Stimulated activated effector memory CD8-positive, alpha-beta T cell treated with anti-CD3 and anti-CD28 coated beads, Interleukin-12 subunit alpha, Interleukin-12 subunit beta, amount 100 ng/mL, for 72 hours (primary cell): ENCODE measurements around the gene SLC35A3.
"Not testable (repeated sequence)": the region's sequence is repeated elsewhere in the genome, so short reads cannot be mapped to it uniquely, and the experiment has no call there.

Source experiments
- ATAC-seq: fragments of 150-1000 bp; cut with Tn5 transposase; 2 replicates; pipeline ENCODE4 v1.10.0; 2021
- DNase-seq, 2 donors: peaks; one replicate each; pipeline ENCODE4 v3.0.0; 2021 to 2022; ENCODE audit warnings: low spot score in 2 of 2
- H3K27ac Mint-ChIP-seq: one replicate; pipeline ENCODE4 v1.8.0; 2022; ENCODE audit warnings: mild to moderate bottlenecking, mixed read lengths
- H3K36me3 Mint-ChIP-seq: one replicate; pipeline ENCODE4 v1.8.0; 2022; ENCODE audit warnings: mild to moderate bottlenecking, mixed read lengths
- H3K4me1 Mint-ChIP-seq: one replicate; pipeline ENCODE4 v1.8.0; 2022; ENCODE audit warnings: mixed read lengths
- H3K4me3 Mint-ChIP-seq: one replicate; pipeline ENCODE4 v1.8.0; 2022; ENCODE audit warnings: mild to moderate bottlenecking, mixed read lengths
- H3K9me3 Mint-ChIP-seq: one replicate; pipeline ENCODE4 v1.8.0; 2022; ENCODE audit warnings: mixed read lengths

The SLC35A3 gene

DNA sequence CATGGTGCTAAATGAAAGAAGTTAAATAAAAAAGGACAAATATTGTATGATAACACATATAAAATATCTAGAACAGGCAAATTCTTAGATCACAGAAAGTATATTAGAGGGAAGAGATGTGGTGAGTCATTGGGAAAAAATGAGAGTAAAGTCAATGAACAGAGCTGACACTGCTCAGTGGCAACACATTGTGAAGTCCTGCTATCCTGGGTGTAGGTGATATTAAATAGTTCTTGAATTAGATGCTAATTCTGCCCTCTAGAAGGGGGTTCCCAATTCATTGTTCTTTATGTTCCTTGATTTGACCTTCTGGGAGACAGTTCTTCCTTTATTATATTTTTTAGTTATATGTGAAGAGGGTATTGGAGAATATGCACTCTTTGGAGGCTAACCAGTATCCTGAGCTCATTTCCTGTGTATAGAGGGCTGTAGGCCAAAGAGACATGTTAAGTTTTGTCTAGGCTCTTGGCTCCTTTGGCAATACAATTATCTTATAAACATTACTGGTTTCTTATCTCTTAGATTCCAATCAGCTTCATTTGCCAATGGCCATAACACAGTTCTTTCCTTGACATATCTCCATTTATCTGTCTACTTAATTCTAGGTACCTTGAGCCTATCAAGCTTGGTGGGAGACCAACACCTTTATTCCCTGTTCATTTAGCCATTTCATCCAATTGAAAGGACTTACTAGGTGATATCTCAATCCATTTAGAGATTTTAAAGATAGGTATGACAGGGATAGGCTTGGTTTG, 6.6 kb upstream of the SLC35A3 start:
- no peak for DNase-seq
- H3K4me1 Mint-ChIP-seq: no peaks in the 10 kb centered on the region
- H3K4me3 Mint-ChIP-seq: no peak overlapping the region
- no peaks in the 10 kb centered on the region for H3K9me3 Mint-ChIP-seq
- no peak overlapping the region for H3K27ac Mint-ChIP-seq
- H3K36me3 Mint-ChIP-seq: no peaks in the 10 kb centered on the region
- ATAC-seq: no peak

DNA sequence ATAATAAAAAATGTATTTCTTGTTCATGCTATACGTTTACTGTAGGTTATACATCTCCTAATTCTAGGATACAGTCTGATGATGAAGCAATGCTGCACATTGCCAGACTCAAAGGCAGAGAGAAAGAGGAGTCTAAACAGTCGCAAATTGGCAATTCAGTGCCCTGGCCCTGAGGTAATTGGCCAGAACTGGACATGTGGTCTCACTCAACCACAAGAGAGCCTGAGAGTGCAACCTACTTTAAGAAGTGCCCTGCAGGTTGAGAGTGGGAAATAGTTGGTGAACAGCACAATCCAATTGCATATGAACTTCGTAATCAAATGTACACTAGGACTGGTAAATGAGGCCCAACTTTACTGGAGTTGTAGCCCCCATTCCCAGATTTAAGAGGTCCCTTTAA, 5.0 kb upstream of the SLC35A3 start:
- peaks cover 5% of the 10 kb centered on the region for H3K36me3 Mint-ChIP-seq
- no peaks in the 10 kb centered on the region for H3K9me3 Mint-ChIP-seq
- no peak overlapping the region for H3K27ac Mint-ChIP-seq
- H3K4me1 Mint-ChIP-seq: peaks cover 8% of the 10 kb centered on the region
- no peak overlapping the region for H3K4me3 Mint-ChIP-seq
- no peak for ATAC-seq
- no peak for DNase-seq

DNA sequence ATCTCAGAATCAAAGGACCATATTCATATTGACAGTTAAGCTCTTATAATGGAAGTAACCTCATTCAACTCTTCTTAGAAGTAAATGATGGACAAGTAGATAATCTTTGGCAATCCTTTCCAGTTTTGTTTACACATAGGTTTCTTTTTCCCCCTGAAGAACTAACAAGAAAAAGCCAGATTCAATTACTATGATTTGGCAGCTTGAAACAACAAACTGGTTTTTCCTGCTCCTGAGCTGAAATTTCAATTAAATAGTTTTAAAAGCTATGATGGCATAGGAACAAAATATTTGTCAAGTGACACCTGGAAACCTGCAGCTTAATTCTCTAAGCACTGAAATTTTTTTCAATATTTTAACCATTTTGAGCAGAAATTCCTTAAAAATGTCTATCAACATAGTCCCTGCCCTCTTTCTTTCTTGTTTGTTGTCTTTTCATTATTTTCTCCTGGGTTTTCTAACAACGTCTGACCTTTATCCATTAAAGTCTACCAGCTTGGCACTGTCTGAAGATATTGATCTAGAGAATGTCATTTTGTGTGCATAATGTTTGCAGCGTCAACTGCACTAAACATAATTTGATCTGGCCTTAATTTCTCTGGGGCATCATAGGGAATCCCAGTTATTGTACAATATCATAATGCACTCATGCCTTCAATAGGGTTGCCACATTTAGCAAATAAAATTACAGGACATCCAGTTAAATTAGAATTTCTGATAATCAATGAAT, 4.0 kb upstream of the SLC35A3 start:
- H3K27ac Mint-ChIP-seq: no peak overlapping the region
- DNase-seq (no peak), ATAC-seq (no peak)
- H3K4me1 Mint-ChIP-seq: peaks cover 17% of the 10 kb centered on the region
- H3K4me3 Mint-ChIP-seq: no peak overlapping the region
- peaks cover 12% of the 10 kb centered on the region for H3K36me3 Mint-ChIP-seq
- H3K9me3 Mint-ChIP-seq: no peaks in the 10 kb centered on the region

DNA sequence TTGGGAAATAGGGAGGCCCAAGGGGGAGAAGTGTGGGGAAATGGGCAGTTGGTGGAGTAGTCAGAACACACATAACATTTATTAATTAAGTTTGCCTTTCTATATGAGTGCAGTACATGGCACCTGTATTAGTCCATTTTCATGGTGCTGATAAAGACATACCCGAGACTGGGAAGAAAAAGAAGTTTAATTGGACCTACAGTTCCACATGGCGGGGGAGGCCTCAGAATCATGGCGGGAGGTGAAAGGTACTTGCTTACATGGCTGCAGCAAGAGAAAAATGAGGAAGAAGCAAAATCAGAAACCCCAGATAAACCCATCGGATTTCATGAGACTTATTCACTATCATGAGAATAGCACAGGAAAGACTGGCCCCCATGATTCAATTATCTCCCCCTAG, 1.6 kb upstream of the SLC35A3 start:
- no peaks in the 10 kb centered on the region for H3K9me3 Mint-ChIP-seq
- no peak overlapping the region for H3K27ac Mint-ChIP-seq
- H3K36me3 Mint-ChIP-seq: peaks cover 20% of the 10 kb centered on the region
- H3K4me1 Mint-ChIP-seq: peaks cover 26% of the 10 kb centered on the region
- peak overlapping the region; percentile 12 for H3K4me3 Mint-ChIP-seq
- no peak for ATAC-seq
- DNase-seq: no peak

DNA sequence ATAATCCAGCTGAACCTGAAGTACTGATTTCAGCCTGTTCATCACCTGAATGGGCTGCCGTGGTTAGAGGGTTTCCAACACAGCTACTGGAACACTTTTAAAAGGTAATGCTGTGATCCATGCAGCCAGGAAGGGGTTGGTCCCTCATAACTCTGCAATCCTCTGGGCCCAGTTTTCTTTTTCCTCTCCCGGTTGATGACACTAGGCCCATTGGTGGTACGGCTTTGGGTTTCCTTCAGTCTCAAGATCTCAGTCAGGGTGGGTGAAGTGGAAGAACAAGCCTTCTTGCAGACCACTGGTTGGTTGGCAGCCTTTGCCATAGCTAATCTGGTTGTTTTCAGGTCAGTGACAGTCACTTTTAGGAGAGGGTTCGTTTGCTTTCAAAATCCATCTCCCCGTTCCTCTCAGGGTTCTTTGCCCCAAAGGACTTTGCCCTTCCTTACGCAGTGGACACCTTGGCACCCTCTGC, 502 bp upstream of the SLC35A3 start:
- ATAC-seq: peak; percentile 29
- DNase-seq: no peak
- Mint-ChIP-seq H3K36me3 (peaks cover 20% of the 10 kb centered on the region), H3K9me3 (no peaks in the 10 kb centered on the region), H3K4me3 (peak overlapping the region; percentile 97), H3K27ac (peak overlapping the region; percentile 92), H3K4me1 (peaks cover 26% of the 10 kb centered on the region)

DNA sequence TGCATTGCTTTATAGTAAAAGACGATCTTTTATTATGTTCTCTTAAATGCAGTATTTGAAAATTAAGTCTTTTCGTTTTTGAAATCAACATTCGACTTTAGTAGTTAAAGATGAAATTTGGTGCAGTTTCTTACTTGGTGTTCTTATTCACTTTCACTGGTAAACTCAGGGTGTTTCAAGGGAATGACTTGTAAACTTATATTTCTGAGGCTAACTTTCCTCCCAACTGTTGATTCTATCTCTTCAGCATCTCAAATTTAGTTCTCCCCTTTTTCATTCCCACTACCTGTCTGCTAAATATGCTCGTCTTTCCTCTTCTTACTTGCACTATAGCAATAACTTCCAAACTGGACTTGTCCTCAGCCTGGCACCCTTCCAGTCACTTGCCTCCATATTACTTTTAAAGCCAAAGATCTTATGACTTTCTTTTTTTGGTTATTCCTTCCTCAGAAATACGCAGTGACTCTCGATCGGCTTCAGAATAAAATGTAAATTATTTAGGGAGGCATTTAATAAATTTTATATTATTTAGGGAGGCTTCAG, 988 bp downstream of the SLC35A3 start:
- no peaks in the 10 kb centered on the region for H3K9me3 Mint-ChIP-seq
- peak overlapping the region; percentile 97 for H3K4me3 Mint-ChIP-seq
- ATAC-seq (no peak), DNase-seq (no peak)
- H3K4me1 Mint-ChIP-seq: peaks cover 26% of the 10 kb centered on the region
- peaks cover 32% of the 10 kb centered on the region for H3K36me3 Mint-ChIP-seq
- H3K27ac Mint-ChIP-seq: peak overlapping the region; percentile 92

DNA sequence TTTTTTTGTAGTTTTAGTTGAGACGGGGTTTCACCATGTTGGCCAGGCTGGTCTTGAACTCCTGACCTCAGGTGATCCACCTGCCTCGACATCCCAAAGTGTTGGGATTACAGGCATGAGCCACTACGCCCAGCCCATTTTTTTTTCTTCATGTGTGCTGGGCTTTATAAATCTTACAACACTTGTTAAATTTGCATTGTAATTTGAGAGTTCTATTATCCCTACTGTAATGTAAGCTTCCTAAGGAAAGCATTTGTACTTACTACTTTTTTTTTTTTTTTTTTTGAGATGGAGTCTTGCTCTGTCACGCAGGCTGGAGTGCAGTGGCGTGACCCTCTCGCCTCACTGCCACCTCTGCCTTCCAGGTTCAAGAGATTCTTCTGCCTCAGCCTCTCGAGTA, 2.3 kb downstream of the SLC35A3 start:
- DNase-seq, H3K9me3 Mint-ChIP-seq, ATAC-seq, H3K27ac Mint-ChIP-seq: not testable (repeated sequence)
- H3K4me1 Mint-ChIP-seq: peaks cover 26% of the 10 kb centered on the region
- peaks cover 41% of the 10 kb centered on the region for H3K36me3 Mint-ChIP-seq
- peak overlapping the region; percentile 97 for H3K4me3 Mint-ChIP-seq

DNA sequence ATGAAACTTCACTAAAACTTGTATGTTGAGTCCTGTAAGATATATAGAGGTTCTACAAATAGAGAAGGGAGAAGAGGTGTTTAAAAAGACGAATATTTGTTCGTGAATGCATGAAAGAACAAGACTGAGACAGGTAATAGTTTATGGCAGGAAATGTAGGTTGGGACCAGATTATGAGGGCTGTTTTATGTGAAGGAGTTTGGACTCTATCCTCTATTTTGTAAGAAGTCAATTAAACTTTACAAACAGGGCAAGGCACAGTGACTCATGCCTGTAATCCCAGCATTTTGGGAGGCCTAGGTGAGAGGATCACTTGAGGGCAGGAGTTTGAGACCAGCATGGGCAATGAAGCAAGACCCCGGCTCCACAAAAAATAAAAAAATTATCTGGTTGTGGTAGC, 5.7 kb downstream of the SLC35A3 start:
- Mint-ChIP-seq H3K4me3 (no peak overlapping the region), H3K9me3 (no peaks in the 10 kb centered on the region), H3K36me3 (peaks cover 34% of the 10 kb centered on the region), H3K4me1 (peaks cover 12% of the 10 kb centered on the region), H3K27ac (peak overlapping the region; percentile 1)
- ATAC-seq: no peak
- DNase-seq: no peak

DNA sequence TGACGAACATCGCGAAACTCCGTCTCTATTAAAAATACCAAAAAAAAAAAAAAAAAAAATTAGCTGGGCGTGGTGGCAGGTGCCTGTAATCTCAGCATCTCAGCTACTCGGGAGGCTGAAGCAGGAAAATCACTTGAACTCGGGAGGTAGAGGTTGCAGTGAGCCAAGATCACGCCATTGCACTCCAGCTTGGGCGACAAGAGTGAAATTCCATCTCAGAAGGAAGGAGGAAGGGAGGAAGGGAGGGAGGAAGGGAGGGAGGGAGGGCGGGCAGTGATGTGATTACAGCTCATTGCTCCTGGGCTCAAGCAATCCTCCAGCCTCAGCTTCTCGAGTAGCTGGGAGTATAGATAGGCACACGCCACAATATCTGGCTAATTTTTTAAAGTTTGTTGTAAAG, 7.5 kb downstream of the SLC35A3 start:
- not testable (repeated sequence) for H3K27ac Mint-ChIP-seq, H3K9me3 Mint-ChIP-seq, H3K4me1 Mint-ChIP-seq, ATAC-seq, H3K4me3 Mint-ChIP-seq, DNase-seq
- H3K36me3 Mint-ChIP-seq: peaks cover 26% of the 10 kb centered on the region

DNA sequence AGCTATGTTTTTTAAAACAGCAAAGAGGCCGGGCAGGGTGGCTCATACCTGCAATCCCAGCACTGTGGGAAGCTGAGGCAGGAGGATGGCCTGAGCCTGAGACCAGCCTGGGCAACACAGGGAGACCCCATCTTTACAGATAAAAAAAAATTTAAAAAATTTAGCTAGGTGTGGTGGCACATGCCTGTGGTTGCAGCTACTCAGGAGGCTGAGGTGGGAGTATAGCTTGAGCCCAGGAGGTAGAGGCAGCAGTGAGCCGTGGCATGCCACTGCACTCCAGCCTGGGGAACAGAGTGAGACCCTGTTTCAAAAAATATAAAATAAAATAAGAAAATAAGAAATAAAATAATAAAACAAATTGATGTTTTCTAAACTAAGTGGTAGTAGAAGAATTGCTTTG, 8.4 kb downstream of the SLC35A3 start:
- H3K36me3 Mint-ChIP-seq: peaks cover 25% of the 10 kb centered on the region
- DNase-seq (no peak), ATAC-seq (no peak)
- H3K27ac Mint-ChIP-seq: no peak overlapping the region
- peaks cover 3% of the 10 kb centered on the region for H3K9me3 Mint-ChIP-seq
- H3K4me1 Mint-ChIP-seq: no peaks in the 10 kb centered on the region
- no peak overlapping the region for H3K4me3 Mint-ChIP-seq

DNA sequence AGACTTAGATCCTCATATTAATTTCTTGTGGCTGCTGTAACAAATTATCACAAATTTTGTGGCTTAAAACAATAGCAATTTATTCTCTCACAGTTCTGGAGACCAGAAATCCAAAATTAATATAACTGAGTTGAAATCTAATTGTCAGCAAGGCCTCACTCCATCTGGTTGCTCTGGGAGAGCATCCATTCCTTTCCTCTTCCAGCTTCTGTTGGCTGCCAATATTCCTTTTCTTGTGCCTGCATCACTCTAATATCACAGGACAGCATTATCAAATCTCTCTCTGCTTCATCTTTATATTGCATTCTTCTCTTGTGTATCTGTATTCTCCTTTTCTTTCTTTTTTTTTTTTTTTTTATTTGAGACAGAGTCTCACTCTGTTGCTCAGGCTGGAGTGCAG, 9.3 kb downstream of the SLC35A3 start:
- H3K9me3 Mint-ChIP-seq: peaks cover 3% of the 10 kb centered on the region
- no peaks in the 10 kb centered on the region for H3K4me1 Mint-ChIP-seq
- no peak overlapping the region for H3K27ac Mint-ChIP-seq
- no peak for ATAC-seq
- H3K4me3 Mint-ChIP-seq: no peak overlapping the region
- H3K36me3 Mint-ChIP-seq: peaks cover 25% of the 10 kb centered on the region
- no peak for DNase-seq

DNA sequence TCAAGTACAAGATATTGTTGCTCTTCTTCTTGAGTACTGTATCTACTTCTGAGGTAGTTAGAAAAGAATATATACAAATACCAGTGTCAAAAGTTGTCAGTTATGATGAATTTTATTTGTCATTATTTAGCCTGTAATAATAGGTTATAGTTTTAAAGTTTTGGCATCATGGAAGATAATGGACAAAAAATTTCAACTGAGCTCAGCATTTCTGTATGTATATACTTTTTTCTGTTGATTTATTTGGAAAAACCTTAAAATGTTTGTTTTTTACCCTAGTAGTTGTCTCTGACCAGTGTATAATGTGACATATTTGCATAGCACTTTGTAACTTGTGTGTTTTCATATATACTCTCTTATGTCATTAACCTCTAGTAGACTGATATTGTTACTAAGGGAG, 11.1 kb downstream of the SLC35A3 start:
- Mint-ChIP-seq H3K36me3 (peaks cover 13% of the 10 kb centered on the region), H3K4me1 (peaks cover 10% of the 10 kb centered on the region), H3K27ac (no peak overlapping the region), H3K9me3 (peaks cover 3% of the 10 kb centered on the region), H3K4me3 (no peak overlapping the region)
- no peak for DNase-seq
- no peak for ATAC-seq

DNA sequence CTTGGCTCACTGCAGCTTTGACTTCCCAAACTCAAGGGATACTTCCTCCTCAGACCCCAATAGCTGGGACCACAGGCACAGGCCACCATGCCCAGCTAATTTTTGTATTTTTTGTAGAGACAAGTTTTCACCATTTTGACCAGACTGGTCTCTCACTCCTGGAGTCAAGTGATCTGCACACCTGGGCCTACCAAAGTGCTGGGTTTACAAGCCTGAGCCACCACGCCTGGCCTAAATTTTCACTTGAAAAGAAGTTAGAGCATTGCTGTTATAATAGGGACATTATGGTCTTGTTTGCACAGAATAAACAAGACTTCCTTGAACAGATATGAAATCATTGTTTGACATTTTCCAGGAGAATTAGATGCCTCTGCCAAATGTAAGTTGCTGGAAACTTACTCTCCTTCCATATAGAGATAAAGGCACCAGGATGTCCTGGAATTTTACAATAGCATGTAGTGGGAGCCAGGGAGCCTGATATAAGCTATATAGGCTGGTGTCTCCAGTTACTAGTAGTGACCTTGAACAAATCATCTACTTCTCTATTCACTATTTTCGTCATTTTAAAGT, 16.9 kb downstream of the SLC35A3 start:
- DNase-seq: no peak
- H3K36me3 Mint-ChIP-seq: peaks cover 5% of the 10 kb centered on the region

DNA sequence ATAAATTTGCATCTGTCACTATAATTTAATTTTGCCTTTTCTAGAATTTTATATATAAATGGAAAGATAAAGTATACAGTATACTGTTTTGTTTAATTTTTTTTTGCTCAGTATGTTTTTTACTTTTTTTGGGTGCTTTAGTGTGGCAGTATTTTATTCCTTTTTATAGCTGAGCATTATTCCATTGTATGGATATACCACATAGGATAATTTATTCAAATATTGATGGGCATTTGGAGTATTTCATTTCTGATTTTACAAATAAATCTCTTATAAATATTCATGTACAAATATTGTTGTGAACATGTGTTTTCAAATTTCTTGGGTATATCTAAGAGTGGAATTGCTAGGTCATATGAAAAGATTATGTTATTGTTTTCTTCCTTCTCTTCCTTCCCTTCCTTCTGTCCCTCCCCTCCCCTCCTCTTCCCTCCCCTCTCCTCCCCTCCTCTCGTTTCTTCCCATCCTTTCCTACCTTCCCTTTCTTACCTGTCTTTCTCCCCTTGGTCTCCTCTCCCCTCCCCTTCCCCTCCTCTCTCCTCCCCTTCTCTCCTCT, 18.5 kb downstream of the SLC35A3 start:
- peaks cover 9% of the 10 kb centered on the region for H3K36me3 Mint-ChIP-seq
- ATAC-seq (no peak), DNase-seq (no peak)
- no peak overlapping the region for H3K4me3 Mint-ChIP-seq
- no peaks in the 10 kb centered on the region for H3K9me3 Mint-ChIP-seq
- peaks cover 17% of the 10 kb centered on the region for H3K4me1 Mint-ChIP-seq
- no peak overlapping the region for H3K27ac Mint-ChIP-seq

More for the DNA sequence above, 16.9 kb downstream of the SLC35A3 start:
- Mint-ChIP-seq H3K9me3 (peaks cover 3% of the 10 kb centered on the region), H3K27ac (no peak overlapping the region), H3K4me3 (no peak overlapping the region), H3K4me1 (peaks cover 10% of the 10 kb centered on the region)
- no peak for ATAC-seq

DNA sequence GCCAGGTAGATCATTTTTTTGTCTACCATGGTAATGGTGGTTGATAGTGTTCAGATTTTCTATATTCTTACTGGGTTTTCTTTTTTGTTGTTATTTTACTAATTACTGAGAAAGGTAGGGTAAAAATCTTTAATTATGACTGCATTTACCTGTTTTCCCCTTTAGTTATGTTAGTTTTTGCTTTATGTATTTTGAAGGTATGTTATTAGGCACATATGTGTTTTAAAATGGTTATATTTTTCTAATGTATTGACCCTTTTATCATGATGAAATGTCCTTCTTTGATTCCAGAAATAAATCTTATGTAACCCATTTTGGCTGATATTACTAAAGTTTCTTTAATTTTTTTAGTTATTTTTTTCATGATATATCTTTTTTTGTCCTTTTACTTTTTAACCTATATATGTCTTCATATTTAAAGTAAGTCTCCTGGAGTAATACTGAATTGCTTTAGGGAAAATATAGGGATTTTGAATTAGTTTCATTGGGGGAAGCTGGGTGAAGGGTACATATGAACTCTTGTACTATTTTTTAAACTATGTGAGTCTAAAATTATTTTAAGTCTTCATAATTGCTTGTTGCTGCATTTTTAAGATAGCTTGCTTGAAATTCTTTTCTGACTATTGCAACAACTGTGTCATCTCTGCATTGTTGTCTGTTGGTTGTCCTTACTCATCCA, 22.4 kb downstream of the SLC35A3 start:
- peaks cover 26% of the 10 kb centered on the region for H3K36me3 Mint-ChIP-seq
- no peak for ATAC-seq
- H3K27ac Mint-ChIP-seq: peak overlapping the region; percentile 43

More for the DNA sequence above, 22.4 kb downstream of the SLC35A3 start:
- H3K4me1 Mint-ChIP-seq: peaks cover 7% of the 10 kb centered on the region
- H3K4me3 Mint-ChIP-seq: no peak overlapping the region
- no peak for DNase-seq
- H3K9me3 Mint-ChIP-seq: no peaks in the 10 kb centered on the region
